WTC11 (cell line): ENCODE results near the gene SUMF1. TPM values are rescaled to one million over a fixed set of nuclear protein-coding genes. Genes with fewer than 3 reads are reported as not detected.

Source experiments
- ATAC-seq: fragments of 200-7000 bp; cut with Tn5 transposase; 2 replicates; pipeline ENCODE4 v1.10.0; 2021; ENCODE audit warnings: mild to moderate bottlenecking, moderate library complexity
- CTCF ChIA-PET: fragments of 300-600 bp; sonication (Branson Sonifier 250); formaldehyde crosslinking; loops from one replicate; lab custom pipeline; 2021; ENCODE audit warnings: antibody characterized with exemption; lab: Charles Lee
- POLR2A ChIA-PET: fragments of 350-600 bp; sonication (Branson Sonifier 250); formaldehyde crosslinking; loops from one replicate; lab custom pipeline; 2021; ENCODE audit warnings: antibody characterized with exemption; lab: Charles Lee
- DNase-seq: peaks from one replicate; pipeline ENCODE4 v3.0.0; 2021; ENCODE audit warnings: low spot score
- H3K27ac Mint-ChIP-seq: 2 replicates; pipeline ENCODE4 v1.8.0; 2021; ENCODE audit warnings: mixed read lengths
- H3K27me3 Mint-ChIP-seq: 2 replicates; pipeline ENCODE4 v1.8.0; 2021; ENCODE audit warnings: low read depth, mild to moderate bottlenecking, moderate library complexity, mixed read lengths
- H3K36me3 Mint-ChIP-seq: 2 replicates; pipeline ENCODE4 v1.8.0; 2021; ENCODE audit warnings: mixed read lengths
- H3K4me1 Mint-ChIP-seq: 2 replicates; pipeline ENCODE4 v1.8.0; 2022; ENCODE audit warnings: mixed read lengths
- H3K4me3 Mint-ChIP-seq: 2 replicates; pipeline ENCODE4 v1.8.0; 2021; ENCODE audit warnings: mild to moderate bottlenecking, moderate library complexity, mixed read lengths
- H3K9me3 Mint-ChIP-seq: 2 replicates; pipeline ENCODE4 v1.8.0; 2021; ENCODE audit warnings: mixed read lengths
- ETV6 ChIP-seq: sonication (generic); formaldehyde crosslinking; IDR thresholded peaks from 2 replicates; pipeline ENCODE4 v1.8.1; 2022; ENCODE audit warnings: mild to moderate bottlenecking, missing genetic modification reagents
- FOXK1 ChIP-seq: sonication (generic); formaldehyde crosslinking; IDR thresholded peaks from 2 replicates; pipeline ENCODE4 v1.8.0; 2022; ENCODE audit warnings: mild to moderate bottlenecking, moderate library complexity, missing genetic modification reagents
- GABPB1 ChIP-seq: sonication (generic); formaldehyde crosslinking; IDR thresholded peaks from 2 replicates; pipeline ENCODE4 v1.8.1; 2023; ENCODE audit warnings: mild to moderate bottlenecking, missing genetic modification reagents
- NFYB ChIP-seq: sonication (generic); formaldehyde crosslinking; conservative IDR thresholded peaks from 2 replicates; pipeline ENCODE4 v1.8.0; 2022; ENCODE audit warnings: low read depth, missing genetic modification reagents
- TCF7 ChIP-seq: sonication (generic); formaldehyde crosslinking; IDR thresholded peaks from 2 replicates; pipeline ENCODE4 v1.8.0; 2022; ENCODE audit warnings: mild to moderate bottlenecking, low read depth, missing genetic modification reagents, moderate library complexity
- ZNF263 ChIP-seq: sonication (generic); formaldehyde crosslinking; IDR thresholded peaks from 2 replicates; pipeline ENCODE4 v1.8.1; 2022; ENCODE audit warnings: low read depth, mild to moderate bottlenecking, moderate library complexity, missing genetic modification reagents
- total RNA-seq: library from RNA; stranded (reverse); gene quantifications from 3 replicates; pipeline ENCODE4 v1.2.3, GENCODE V29; 2021
- TF ChIP-seq, protein P1 (sequence below): sonication (generic); formaldehyde crosslinking; IDR thresholded peaks from 2 replicates; pipeline ENCODE4 v1.8.0; 2022; ENCODE audit warnings: missing genetic modification reagents
- TF ChIP-seq, protein P2 (sequence below): sonication (generic); formaldehyde crosslinking; IDR thresholded peaks from 2 replicates; pipeline ENCODE4 v1.8.1; 2023; ENCODE audit warnings: mild to moderate bottlenecking, missing genetic modification reagents, borderline replicate concordance
- TF ChIP-seq, protein P3 (sequence below): sonication (generic); formaldehyde crosslinking; IDR thresholded peaks from 2 replicates; pipeline ENCODE4 v1.8.0; 2022; ENCODE audit warnings: mild to moderate bottlenecking, missing genetic modification reagents
- TF ChIP-seq, protein P4 (sequence below): sonication (generic); formaldehyde crosslinking; IDR thresholded peaks from 2 replicates; pipeline ENCODE4 v1.8.1; 2023; ENCODE audit warnings: mild to moderate bottlenecking, missing genetic modification reagents, moderate library complexity
- TF ChIP-seq, protein P5 (sequence below): sonication (generic); formaldehyde crosslinking; IDR thresholded peaks from 2 replicates; pipeline ENCODE4 v1.8.0; 2022; ENCODE audit warnings: mild to moderate bottlenecking, missing genetic modification reagents
- TF ChIP-seq, protein P6 (sequence below): sonication (generic); formaldehyde crosslinking; IDR thresholded peaks from 2 replicates; pipeline ENCODE4 v1.8.0; 2022; ENCODE audit warnings: mild to moderate bottlenecking, missing genetic modification reagents
- TF ChIP-seq, protein P7 (sequence below): fragments of 250-450 bp; sonication (Bioruptor Pico); IDR thresholded peaks from 2 replicates; pipeline ENCODE4 v1.9.0; 2021; ENCODE audit warnings: mild to moderate bottlenecking
- TF ChIP-seq, protein P8 (sequence below): sonication (generic); formaldehyde crosslinking; IDR thresholded peaks from 2 replicates; pipeline ENCODE4 v1.8.1; 2023; ENCODE audit warnings: mild to moderate bottlenecking, missing genetic modification reagents

Gene SUMF1
- total RNA-seq, 1 experiment from 2014 or later: 10.4 TPM

DNA sequence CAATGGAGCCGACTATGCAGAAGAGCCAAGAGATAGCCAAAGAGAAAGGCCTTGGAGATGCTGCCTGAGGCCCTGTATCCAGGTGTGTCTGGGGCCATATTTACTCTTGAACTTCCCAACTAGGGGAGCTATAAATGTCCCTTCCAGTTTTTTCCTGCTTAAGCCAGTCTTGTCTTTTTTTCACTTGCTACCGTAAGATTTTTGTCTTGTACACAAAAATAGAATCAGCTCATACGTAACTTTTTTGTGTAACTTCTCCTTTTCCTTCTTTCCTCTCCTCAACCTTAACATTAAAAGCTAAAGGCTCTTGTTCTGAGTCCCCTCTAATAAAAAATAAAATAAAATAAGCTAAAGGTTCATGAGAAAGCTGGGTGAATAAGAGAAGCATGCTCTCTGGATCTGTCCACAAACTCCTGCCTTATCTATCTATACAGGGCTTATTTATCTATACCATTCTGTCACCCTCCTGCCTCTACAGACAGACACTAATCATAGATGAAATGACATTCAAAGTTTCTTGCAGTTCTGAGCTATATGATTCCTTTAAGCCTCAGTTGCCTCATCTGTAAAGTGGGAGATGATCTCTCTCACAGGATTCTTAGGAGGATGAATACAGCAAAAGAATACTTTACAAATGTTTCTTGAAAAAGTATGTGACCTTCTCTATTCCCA is 4.6 kb downstream of the SUMF1 start (continued):
- TF ChIP-seq, protein P1, sequence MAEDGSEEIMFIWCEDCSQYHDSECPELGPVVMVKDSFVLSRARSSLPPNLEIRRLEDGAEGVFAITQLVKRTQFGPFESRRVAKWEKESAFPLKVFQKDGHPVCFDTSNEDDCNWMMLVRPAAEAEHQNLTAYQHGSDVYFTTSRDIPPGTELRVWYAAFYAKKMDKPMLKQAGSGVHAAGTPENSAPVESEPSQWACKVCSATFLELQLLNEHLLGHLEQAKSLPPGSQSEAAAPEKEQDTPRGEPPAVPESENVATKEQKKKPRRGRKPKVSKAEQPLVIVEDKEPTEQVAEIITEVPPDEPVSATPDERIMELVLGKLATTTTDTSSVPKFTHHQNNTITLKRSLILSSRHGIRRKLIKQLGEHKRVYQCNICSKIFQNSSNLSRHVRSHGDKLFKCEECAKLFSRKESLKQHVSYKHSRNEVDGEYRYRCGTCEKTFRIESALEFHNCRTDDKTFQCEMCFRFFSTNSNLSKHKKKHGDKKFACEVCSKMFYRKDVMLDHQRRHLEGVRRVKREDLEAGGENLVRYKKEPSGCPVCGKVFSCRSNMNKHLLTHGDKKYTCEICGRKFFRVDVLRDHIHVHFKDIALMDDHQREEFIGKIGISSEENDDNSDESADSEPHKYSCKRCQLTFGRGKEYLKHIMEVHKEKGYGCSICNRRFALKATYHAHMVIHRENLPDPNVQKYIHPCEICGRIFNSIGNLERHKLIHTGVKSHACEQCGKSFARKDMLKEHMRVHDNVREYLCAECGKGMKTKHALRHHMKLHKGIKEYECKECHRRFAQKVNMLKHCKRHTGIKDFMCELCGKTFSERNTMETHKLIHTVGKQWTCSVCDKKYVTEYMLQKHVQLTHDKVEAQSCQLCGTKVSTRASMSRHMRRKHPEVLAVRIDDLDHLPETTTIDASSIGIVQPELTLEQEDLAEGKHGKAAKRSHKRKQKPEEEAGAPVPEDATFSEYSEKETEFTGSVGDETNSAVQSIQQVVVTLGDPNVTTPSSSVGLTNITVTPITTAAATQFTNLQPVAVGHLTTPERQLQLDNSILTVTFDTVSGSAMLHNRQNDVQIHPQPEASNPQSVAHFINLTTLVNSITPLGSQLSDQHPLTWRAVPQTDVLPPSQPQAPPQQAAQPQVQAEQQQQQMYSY: no peak
- TF ChIP-seq, protein P2, sequence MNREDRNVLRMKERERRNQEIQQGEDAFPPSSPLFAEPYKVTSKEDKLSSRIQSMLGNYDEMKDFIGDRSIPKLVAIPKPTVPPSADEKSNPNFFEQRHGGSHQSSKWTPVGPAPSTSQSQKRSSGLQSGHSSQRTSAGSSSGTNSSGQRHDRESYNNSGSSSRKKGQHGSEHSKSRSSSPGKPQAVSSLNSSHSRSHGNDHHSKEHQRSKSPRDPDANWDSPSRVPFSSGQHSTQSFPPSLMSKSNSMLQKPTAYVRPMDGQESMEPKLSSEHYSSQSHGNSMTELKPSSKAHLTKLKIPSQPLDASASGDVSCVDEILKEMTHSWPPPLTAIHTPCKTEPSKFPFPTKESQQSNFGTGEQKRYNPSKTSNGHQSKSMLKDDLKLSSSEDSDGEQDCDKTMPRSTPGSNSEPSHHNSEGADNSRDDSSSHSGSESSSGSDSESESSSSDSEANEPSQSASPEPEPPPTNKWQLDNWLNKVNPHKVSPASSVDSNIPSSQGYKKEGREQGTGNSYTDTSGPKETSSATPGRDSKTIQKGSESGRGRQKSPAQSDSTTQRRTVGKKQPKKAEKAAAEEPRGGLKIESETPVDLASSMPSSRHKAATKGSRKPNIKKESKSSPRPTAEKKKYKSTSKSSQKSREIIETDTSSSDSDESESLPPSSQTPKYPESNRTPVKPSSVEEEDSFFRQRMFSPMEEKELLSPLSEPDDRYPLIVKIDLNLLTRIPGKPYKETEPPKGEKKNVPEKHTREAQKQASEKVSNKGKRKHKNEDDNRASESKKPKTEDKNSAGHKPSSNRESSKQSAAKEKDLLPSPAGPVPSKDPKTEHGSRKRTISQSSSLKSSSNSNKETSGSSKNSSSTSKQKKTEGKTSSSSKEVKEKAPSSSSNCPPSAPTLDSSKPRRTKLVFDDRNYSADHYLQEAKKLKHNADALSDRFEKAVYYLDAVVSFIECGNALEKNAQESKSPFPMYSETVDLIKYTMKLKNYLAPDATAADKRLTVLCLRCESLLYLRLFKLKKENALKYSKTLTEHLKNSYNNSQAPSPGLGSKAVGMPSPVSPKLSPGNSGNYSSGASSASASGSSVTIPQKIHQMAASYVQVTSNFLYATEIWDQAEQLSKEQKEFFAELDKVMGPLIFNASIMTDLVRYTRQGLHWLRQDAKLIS (CRISPR knock-in tag): no peak
- no peak for TF ChIP-seq ETV6 (CRISPR knock-in tag)

DNA sequence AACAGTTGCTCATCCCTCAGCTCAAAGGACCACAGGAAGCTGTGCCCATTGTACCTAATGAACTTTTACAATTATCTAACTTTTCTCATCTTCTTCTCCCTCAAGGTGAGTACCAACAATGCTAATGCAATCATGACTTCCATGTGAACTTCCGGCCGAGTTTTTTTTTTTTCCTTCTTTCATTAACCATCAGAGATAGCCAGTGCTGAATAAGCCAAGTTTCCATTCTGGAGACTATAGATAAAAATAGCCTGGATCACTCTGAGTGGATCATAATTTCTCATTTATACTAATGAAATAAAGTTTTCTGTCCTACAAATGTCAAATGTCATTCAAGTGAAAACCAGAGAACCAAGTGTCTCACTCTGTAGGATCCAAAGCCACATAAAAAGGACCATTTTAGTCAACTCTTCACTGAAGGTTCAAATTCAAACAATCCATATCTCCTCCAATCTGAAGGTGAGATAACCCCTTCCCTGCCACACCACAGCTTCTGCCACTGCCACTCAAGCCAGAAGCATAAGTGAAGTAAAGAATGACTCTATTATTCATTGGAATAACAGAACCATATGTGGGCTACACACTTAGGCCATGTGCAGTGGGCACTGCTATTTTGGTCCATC is 5.5 kb downstream of the SUMF1 start:
- Mint-ChIP-seq H3K27ac (no peak overlapping the region), H3K36me3 (no peaks in the 10 kb centered on the region)
- no peak for DNase-seq
- POLR2A ChIA-PET: interaction anchor here (1.4 kb wide), 1 partner anchor 32 kb away, joined by 3 read pairs; the partner anchor contains the start of gene ITPR1
- TF ChIP-seq, protein P3, sequence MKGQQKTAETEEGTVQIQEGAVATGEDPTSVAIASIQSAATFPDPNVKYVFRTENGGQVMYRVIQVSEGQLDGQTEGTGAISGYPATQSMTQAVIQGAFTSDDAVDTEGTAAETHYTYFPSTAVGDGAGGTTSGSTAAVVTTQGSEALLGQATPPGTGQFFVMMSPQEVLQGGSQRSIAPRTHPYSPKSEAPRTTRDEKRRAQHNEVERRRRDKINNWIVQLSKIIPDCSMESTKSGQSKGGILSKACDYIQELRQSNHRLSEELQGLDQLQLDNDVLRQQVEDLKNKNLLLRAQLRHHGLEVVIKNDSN (CRISPR knock-in tag): no peak
- TF ChIP-seq, protein P4, sequence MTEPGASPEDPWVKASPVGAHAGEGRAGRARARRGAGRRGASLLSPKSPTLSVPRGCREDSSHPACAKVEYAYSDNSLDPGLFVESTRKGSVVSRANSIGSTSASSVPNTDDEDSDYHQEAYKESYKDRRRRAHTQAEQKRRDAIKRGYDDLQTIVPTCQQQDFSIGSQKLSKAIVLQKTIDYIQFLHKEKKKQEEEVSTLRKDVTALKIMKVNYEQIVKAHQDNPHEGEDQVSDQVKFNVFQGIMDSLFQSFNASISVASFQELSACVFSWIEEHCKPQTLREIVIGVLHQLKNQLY: no peak
- no peak for TF ChIP-seq FOXK1 (CRISPR knock-in tag)
- TF ChIP-seq NFYB (CRISPR knock-in tag): no peak
- no peak for TF ChIP-seq ZNF263
- no peak for TF ChIP-seq GABPB1
- no peak for TF ChIP-seq TCF7 (CRISPR knock-in tag)
- TF ChIP-seq, protein P5, sequence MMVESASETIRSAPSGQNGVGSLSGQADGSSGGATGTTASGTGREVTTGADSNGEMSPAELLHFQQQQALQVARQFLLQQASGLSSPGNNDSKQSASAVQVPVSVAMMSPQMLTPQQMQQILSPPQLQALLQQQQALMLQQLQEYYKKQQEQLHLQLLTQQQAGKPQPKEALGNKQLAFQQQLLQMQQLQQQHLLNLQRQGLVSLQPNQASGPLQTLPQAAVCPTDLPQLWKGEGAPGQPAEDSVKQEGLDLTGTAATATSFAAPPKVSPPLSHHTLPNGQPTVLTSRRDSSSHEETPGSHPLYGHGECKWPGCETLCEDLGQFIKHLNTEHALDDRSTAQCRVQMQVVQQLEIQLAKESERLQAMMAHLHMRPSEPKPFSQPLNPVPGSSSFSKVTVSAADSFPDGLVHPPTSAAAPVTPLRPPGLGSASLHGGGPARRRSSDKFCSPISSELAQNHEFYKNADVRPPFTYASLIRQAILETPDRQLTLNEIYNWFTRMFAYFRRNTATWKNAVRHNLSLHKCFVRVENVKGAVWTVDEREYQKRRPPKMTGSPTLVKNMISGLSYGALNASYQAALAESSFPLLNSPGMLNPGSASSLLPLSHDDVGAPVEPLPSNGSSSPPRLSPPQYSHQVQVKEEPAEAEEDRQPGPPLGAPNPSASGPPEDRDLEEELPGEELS (CRISPR knock-in tag): no peak
- TF ChIP-seq, protein P6, sequence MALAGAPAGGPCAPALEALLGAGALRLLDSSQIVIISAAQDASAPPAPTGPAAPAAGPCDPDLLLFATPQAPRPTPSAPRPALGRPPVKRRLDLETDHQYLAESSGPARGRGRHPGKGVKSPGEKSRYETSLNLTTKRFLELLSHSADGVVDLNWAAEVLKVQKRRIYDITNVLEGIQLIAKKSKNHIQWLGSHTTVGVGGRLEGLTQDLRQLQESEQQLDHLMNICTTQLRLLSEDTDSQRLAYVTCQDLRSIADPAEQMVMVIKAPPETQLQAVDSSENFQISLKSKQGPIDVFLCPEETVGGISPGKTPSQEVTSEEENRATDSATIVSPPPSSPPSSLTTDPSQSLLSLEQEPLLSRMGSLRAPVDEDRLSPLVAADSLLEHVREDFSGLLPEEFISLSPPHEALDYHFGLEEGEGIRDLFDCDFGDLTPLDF: no peak
- TF ChIP-seq, protein P2 (CRISPR knock-in tag): no peak
- TF ChIP-seq, protein P7, sequence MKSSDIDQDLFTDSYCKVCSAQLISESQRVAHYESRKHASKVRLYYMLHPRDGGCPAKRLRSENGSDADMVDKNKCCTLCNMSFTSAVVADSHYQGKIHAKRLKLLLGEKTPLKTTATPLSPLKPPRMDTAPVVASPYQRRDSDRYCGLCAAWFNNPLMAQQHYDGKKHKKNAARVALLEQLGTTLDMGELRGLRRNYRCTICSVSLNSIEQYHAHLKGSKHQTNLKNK: no peak
- TF ChIP-seq, protein P8, sequence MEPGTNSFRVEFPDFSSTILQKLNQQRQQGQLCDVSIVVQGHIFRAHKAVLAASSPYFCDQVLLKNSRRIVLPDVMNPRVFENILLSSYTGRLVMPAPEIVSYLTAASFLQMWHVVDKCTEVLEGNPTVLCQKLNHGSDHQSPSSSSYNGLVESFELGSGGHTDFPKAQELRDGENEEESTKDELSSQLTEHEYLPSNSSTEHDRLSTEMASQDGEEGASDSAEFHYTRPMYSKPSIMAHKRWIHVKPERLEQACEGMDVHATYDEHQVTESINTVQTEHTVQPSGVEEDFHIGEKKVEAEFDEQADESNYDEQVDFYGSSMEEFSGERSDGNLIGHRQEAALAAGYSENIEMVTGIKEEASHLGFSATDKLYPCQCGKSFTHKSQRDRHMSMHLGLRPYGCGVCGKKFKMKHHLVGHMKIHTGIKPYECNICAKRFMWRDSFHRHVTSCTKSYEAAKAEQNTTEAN (CRISPR knock-in tag): no peak
- TF ChIP-seq, all 79 proteins: peak for 0
- no peak for ATAC-seq
- CTCF ChIA-PET: no interaction called here
- peaks cover 4% of the 10 kb centered on the region; the same call in 1 of the 2 replicates for H3K4me1 Mint-ChIP-seq
- no peaks in the 10 kb centered on the region for H3K27me3 Mint-ChIP-seq
- H3K9me3 Mint-ChIP-seq: peaks cover 3% of the 10 kb centered on the region; the same call in 1 of the 2 replicates
- H3K4me3 Mint-ChIP-seq: no peak overlapping the region
